NB4 (cell line): ENCODE results near the gene GNPAT.

Source experiments
- DNase-seq: peaks from one replicate; pipeline ENCODE4 v3.0.0; 2010; ENCODE audit warnings: low read depth
- H3K4me3 ChIP-seq: one replicate; pipeline ENCODE4 v1.5.1; 2011; ENCODE audit warnings: mild to moderate bottlenecking, low read depth, low read length, moderate library complexity
- MYC ChIP-seq: IDR thresholded peaks from 2 replicates; pipeline ENCODE4 v1.6.1; 2011; ENCODE audit warnings: low read depth, low read length
- POLR2A ChIP-seq: IDR thresholded peaks from 2 replicates; pipeline ENCODE4 v1.6.1; 2011; ENCODE audit warnings: mild to moderate bottlenecking; ENCODE audit not compliant: insufficient read length; ENCODE audit errors: extremely low read depth
- TF ChIP-seq, protein P1 (sequence below): IDR thresholded peaks from one replicate; pipeline ENCODE4 v1.5.1; 2012; ENCODE audit warnings: low read depth, low read length
- TF ChIP-seq, protein P2 (sequence below): IDR thresholded peaks from 2 replicates; pipeline ENCODE4 v1.6.1; 2011; ENCODE audit warnings: low read depth, low read length

The GNPAT gene

DNA sequence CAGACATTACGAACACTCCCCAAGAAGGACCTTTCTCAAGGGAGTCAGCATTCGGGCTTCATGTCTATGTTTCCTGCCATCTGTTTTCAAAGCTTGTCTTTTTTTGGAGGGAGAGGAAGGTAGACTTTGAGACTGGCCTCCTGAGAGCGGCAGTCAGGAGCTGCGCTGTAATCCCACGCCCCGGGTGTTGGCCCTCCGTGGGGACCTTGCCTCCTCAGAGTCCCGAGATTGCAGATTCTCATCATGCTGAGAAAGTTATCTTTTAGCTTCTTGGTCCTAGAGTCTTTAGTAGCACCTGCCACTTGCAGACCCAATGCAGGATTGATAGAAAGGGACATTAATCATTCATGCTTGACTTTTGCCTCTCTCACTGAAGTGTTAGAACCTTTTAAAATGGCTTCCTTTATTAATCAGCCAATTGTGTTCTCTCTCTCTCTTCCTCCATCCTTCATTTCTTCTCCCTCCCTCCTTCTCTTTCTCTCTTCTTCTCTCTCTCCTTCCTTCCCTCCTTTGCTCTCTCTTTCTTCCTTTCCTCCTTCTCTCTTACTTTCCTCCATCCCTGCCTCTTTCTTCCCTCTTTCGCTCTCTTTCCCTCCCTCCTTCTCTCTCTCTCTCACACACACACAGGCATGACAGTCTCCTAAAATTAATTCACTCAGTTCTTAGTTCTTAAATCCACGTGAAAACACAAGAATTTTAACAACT lies 25.2 kb upstream of the GNPAT start:
- TF ChIP-seq, protein P1, sequence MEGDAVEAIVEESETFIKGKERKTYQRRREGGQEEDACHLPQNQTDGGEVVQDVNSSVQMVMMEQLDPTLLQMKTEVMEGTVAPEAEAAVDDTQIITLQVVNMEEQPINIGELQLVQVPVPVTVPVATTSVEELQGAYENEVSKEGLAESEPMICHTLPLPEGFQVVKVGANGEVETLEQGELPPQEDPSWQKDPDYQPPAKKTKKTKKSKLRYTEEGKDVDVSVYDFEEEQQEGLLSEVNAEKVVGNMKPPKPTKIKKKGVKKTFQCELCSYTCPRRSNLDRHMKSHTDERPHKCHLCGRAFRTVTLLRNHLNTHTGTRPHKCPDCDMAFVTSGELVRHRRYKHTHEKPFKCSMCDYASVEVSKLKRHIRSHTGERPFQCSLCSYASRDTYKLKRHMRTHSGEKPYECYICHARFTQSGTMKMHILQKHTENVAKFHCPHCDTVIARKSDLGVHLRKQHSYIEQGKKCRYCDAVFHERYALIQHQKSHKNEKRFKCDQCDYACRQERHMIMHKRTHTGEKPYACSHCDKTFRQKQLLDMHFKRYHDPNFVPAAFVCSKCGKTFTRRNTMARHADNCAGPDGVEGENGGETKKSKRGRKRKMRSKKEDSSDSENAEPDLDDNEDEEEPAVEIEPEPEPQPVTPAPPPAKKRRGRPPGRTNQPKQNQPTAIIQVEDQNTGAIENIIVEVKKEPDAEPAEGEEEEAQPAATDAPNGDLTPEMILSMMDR: no peak
- TF ChIP-seq MYC: no peak
- TF ChIP-seq POLR2A: no peak
- TF ChIP-seq, protein P2, sequence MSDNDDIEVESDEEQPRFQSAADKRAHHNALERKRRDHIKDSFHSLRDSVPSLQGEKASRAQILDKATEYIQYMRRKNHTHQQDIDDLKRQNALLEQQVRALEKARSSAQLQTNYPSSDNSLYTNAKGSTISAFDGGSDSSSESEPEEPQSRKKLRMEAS: no peak
- DNase-seq: no peak
- no peak overlapping the region for H3K4me3 ChIP-seq

DNA sequence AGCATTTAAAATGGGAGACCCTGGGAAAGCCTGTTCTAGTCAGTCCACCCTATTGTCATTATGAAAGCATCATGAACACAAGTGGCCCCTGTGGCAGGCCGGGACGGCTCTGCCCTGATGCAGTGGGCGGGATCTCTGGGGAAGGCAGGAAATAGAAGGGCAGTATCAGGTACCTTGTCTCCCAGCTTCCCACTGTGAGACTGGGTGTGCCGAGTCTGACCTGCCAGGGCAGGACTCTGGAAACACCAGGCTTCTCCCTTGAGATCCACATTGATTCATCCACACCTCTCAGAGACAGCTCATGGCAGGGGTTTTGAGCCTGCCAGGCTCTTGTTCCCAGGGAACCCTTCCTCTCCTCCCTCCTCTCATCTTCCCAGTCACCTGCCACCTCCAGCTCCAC lies 24.5 kb upstream of the GNPAT start:
- no peak overlapping the region for H3K4me3 ChIP-seq
- no peak for TF ChIP-seq MYC
- DNase-seq: no peak

DNA sequence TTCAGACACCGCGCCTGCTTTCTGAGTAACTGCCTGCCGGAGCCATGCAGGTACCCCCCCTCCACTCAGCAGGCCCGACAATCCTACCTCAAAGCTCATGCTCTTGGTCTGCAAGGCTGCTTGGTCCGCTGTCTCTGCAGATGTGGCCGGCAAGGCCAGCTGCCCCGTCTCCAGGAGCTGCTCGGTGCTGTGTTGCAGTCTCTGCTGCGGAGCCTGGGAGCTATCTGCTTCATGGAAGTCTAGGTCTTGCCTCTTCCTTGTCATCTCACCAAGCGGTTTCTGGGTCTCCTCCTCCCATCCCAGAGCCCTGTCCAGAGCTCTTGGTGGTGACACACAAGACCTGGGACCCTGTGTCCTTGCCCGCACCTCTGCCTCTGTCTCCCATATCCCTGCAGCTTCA lies 24.0 kb upstream of the GNPAT start:
- no peak overlapping the region for H3K4me3 ChIP-seq
- DNase-seq: no peak
- TF ChIP-seq, protein P1: no peak
- TF ChIP-seq, protein P2: no peak
- TF ChIP-seq POLR2A (no peak), MYC (no peak)

DNA sequence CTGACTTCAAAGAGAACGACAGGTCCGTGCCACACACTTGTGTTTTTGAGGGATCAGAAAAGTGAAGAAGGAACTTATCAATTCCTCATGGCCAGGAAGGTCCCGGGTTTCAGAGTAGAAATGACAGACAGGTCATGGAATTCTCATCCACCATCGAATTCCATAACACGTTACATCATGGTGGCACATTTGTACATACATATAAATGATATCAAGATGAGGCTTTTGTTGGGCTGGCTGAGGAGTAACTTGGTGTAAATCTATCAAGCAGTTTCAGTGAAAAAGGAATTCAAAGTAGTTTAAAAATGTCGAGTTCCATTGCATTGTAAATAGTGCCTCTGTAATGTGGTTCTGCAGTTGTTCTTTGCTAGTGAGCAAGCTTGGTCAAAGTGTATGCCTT lies 22.9 kb upstream of the GNPAT start:
- TF ChIP-seq MYC: no peak
- no peak for TF ChIP-seq POLR2A
- TF ChIP-seq, protein P1: no peak
- TF ChIP-seq, protein P2: no peak
- DNase-seq: no peak
- no peak overlapping the region for H3K4me3 ChIP-seq

DNA sequence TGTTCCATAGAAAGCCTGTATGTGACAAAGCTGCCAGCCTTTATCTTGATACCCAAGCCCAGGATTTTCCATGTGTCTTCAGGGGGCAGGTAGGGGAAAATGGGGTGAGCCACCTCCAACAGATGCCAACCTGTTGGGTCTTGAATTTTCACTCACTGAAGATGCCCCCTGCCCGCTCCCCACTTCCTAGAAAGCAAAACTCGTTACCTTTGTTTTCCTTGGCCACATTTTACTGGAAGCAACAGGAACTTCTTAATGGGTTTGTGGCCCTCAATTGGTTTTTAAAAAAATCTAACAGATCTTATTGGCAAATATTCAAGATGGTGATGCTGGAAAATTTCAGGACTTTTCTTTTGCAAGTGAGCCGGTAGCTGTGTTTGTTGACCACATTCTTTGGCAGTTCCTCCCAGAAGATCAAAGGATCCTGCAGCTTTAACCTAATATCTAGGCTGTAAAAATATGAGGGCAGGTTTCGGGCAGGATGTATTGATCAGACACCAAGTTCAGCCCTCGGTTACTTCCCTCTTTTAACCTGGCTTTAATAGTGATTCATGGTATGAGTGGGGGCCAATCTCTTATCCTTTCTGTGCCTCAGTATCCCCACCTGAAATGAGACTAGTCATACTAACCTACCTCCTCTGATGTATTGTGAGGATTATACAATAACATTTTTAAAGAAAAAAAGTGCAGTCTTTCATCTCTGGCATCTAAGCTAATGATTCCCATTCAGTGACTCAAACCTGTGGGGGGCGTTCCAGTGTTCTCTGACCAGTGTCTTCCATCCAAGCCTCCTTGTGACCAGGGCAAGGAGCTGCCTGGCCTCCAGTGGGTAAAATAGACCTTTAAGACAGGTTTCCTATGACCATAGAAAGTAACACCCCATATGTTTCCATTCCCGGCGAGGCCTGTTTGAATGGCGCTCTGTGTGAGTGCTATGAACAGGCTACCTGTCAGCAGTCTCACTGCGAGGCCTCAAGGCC lies 21.3 kb upstream of the GNPAT start:
- TF ChIP-seq, protein P2: no peak
- TF ChIP-seq, protein P1: no peak
- TF ChIP-seq MYC (no peak), POLR2A (no peak)
- H3K4me3 ChIP-seq: no peak overlapping the region
- no peak for DNase-seq

DNA sequence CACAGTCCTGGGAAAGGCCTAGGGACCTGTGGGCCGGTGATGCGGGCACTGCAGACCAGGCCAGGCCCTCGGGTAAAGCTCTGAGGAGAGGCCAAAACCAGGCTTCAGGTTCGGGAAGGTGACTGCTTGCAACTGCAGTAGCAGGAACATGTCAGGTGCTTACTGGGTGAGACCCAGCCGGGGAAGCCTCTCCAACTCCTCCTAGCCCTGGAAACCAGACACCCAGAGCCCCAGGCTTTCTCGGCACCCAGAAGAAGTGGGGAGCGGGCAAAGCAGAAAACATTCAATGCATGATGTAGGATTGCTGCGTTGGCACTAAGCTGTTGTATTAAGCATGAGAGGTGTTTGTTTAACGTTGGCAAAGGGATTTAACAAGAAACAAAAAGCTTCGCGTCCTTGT lies 20.2 kb upstream of the GNPAT start:
- no peak overlapping the region for H3K4me3 ChIP-seq
- no peak for DNase-seq
- TF ChIP-seq POLR2A: no peak
- TF ChIP-seq, protein P1: no peak
- TF ChIP-seq, protein P2: no peak
- no peak for TF ChIP-seq MYC
